VCaP (cell line): ENCODE data around the gene IBTK.

Experiments used
- H3K27ac ChIP-seq: fragments of 450-650 bp; 2 replicates; pipeline ENCODE4 v1.5.1; 2017
- CTCF ChIP-seq: fragments of 450-650 bp; conservative IDR thresholded peaks from 2 replicates; pipeline ENCODE4 v1.5.1; 2017; ENCODE audit warnings: mild to moderate bottlenecking, moderate library complexity

The IBTK gene

GRCh38 chr6:82240186-82240585 is 7.4 kb downstream of the IBTK start:
- TF ChIP-seq CTCF, result no peak
- no peak overlapping the region for H3K27ac ChIP-seq

DNA sequence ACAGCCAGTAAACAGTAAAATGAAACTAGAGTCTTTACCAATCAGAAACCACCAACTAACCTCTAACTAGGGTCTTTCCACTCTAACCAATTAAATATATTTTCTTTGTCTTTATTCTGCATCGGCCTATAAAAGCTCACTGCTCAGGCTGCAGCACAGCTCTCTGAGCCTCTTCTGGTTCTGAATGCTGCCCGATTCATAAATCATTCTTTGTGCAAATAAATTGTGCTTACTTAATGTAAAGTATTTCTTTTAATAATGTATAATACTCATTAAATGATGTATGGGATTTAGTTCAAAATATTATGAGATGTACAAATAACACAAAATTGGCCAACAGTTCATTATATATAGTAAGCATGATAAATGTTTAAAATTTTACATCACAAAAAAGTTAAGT is 7.9 kb downstream of the IBTK start:
- H3K27ac ChIP-seq, result no peak overlapping the region
- TF ChIP-seq CTCF, result no peak

- H3K27ac ChIP-seq, result no peak overlapping the region
- no peak for TF ChIP-seq CTCF
These were observed 10.5 kb downstream of the IBTK start for GRCh38 chr6:82237013-82237412.

- TF ChIP-seq CTCF, result no peak
- no peak overlapping the region for H3K27ac ChIP-seq
These were observed 19.8 kb downstream of the IBTK start for GRCh38 chr6:82227770-82228169.

DNA sequence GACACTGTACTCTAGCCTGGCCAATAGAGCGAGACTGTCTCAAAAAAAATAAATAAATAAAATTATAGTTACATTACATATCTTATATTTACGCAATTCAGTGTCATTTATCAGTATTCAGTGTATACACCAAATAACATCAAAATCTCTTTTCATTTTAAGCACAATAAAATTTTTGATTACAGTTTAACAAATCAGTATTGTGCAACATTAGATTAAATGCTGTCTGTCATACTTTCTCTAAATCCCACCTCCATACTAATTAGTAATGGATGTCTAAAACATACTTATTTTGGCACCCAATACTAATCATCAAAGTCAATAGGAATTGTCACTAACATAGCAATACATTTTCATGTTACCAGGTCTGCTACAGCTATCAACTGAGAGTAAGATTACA is 27.4 kb downstream of the IBTK start:
- no peak overlapping the region for H3K27ac ChIP-seq
- no peak for TF ChIP-seq CTCF

DNA sequence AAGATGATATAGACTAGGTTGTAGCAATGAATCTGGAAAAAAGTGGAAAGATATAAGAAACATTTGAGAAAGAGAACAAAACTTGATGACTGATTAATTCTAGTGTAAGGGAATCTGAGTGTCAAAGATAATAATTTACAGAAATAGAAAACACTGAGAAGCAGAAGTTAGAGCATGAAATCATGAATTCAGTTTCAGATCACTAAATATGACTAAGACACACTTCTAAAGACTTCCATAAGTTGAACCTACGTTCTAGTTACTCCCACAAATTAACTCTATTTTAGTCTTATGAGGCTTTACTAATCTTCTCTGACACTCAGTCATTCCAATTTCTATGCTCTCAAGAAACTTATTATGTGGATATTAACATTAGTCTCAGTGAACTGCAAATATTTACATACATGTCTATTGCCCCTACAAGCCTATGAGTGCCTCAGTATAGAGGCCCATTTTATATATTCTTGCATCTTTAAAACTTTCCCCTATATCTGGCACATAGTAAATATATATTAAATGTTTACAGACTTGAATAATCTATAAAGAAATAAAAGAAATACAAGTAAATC is 30.4 kb downstream of the IBTK start:
- TF ChIP-seq CTCF, result no peak

DNA sequence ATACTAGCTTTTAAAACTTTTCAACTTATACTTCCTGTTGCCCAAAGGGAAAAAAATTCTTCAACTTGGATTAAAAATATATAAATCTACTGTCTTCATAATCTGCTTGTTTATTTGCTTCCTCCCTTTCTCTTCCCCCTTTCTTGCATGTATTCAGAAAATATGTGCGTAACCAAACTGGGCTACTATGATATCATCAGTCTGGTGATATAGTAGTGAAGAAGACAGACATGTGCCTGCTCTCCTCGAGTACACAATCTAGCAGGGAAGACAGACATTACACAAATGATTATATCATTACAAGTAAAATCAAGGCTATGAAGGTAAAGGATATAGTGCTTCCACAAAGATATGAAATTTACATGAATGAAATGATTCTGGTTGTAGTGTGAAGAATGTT is 31.0 kb downstream of the IBTK start:
- no peak for TF ChIP-seq CTCF
- H3K27ac ChIP-seq, result no peak overlapping the region

More for the DNA sequence above, 30.4 kb downstream of the IBTK start:
- no peak overlapping the region for H3K27ac ChIP-seq
